ENCODE data around the gene LMO1.

- no peak for TF ChIP-seq CREB1 (IDR thresholded peaks at IDR 0.05; ENCODE audit: low read depth)
- no peak for TF ChIP-seq FOXM1 (IDR thresholded peaks at IDR 0.05; ENCODE audit: borderline replicate concordance, low read depth)
- no peak for TF ChIP-seq NFIC (IDR thresholded peaks at IDR 0.05)
Measured at GRCh38 chr11:8230921-8231847, 32.5 kb downstream of the LMO1 start.

Measured in Ishikawa (cell line).